Caco-2 (cell line): ENCODE results near the gene TNPO3. TPM values are rescaled to one million over a fixed set of nuclear protein-coding genes. Genes with fewer than 3 reads are reported as not detected.

ENCODE experiments used
- BruUV-seq: library from RNA; stranded (reverse); fragments of 400-500 nt; replicated peaks from 2 replicates; lab custom pipeline; 2021; lab: Mats Ljungman, UMichigan
- CTCF ChIA-PET: fragments of 300-600 bp; sonication (Branson Sonifier 250); formaldehyde crosslinking; loops from one replicate; lab custom pipeline; 2022; ENCODE audit warnings: antibody characterized with exemption; lab: Charles Lee
- POLR2A ChIA-PET: fragments of 300-600 bp; sonication (Branson Sonifier 250); formaldehyde crosslinking; loops from one replicate; lab custom pipeline; 2022; ENCODE audit warnings: antibody characterized with exemption; lab: Charles Lee
- DNase-seq, 2 experiments: peaks; one replicate each; pipeline versions ENCODE4 v3.0.0 to v3.0.0-alpha.2; 2020 to 2022
- H3K27me3 ChIP-seq: replicated peaks from 2 replicates; pipeline ENCODE4 v1.6.0; 2011; ENCODE audit warnings: low read length; ENCODE audit not compliant: control insufficient read depth, insufficient read depth
- H3K36me3 ChIP-seq: 2 replicates; pipeline ENCODE4 v1.5.1; 2011; ENCODE audit warnings: low read length; ENCODE audit not compliant: control insufficient read depth, insufficient read depth
- H3K4me1 ChIP-seq: fragments of 250-450 bp; sonication (Bioruptor Pico); 2 replicates; pipeline ENCODE4 v1.5.1; 2020; ENCODE audit warnings: mild to moderate bottlenecking
- H3K4me3 ChIP-seq: 2 replicates; pipeline ENCODE4 v1.5.1; 2011; ENCODE audit warnings: low read depth, mild to moderate bottlenecking, control low read depth, low read length
- H3K9me3 ChIP-seq: fragments of 250-450 bp; sonication (Bioruptor Pico); 2 replicates; pipeline ENCODE4 v1.5.1; 2020; ENCODE audit warnings: mild to moderate bottlenecking, moderate library complexity
- H3K27ac Mint-ChIP-seq: one replicate; pipeline ENCODE4 v1.8.0; 2022; ENCODE audit warnings: mixed read lengths; ENCODE audit not compliant: unreplicated experiment
- H3K27me3 Mint-ChIP-seq: one replicate; pipeline ENCODE4 v1.8.0; 2022; ENCODE audit warnings: mixed read lengths; ENCODE audit not compliant: insufficient read depth, unreplicated experiment
- H3K36me3 Mint-ChIP-seq: one replicate; pipeline ENCODE4 v1.8.0; 2022; ENCODE audit warnings: mild to moderate bottlenecking, mixed read lengths; ENCODE audit not compliant: insufficient read depth, unreplicated experiment
- H3K4me1 Mint-ChIP-seq: one replicate; pipeline ENCODE4 v1.8.0; 2022; ENCODE audit warnings: low read depth, mixed read lengths; ENCODE audit not compliant: unreplicated experiment
- H3K4me3 Mint-ChIP-seq: one replicate; pipeline ENCODE4 v1.8.0; 2022; ENCODE audit warnings: mild to moderate bottlenecking, moderate library complexity, mixed read lengths; ENCODE audit not compliant: unreplicated experiment
- H3K9me3 Mint-ChIP-seq: one replicate; pipeline ENCODE4 v1.8.0; 2022; ENCODE audit warnings: mixed read lengths; ENCODE audit not compliant: unreplicated experiment
- intact Hi-C: fragments of 100-400 bp; cut with micrococcal nuclease; formaldehyde crosslinking; loops from one replicate; pipeline ENCODE4 v1.10.0; 2022; ENCODE audit not compliant: unreplicated experiment
- total RNA-seq: library from RNA; stranded (reverse); gene quantifications from 2 replicates; pipeline ENCODE4 v1.2.3, GENCODE V29; 2022
- TF ChIP-seq, protein P1 (sequence below), 2 experiments: fragments of 200-600 bp in 1 of 2; IDR thresholded peaks; 1 replicate in 1 of 2; 2 replicates in 1 of 2; pipeline versions ENCODE4 v1.5.1 to v1.8.0; 2011 to 2022; ENCODE audit warnings: antibody characterized with exemption in 1 of 2, control low read depth in 1 of 2, inconsistent platforms in 1 of 2, low read depth in 1 of 2, low read length in 1 of 2, mild to moderate bottlenecking in 1 of 2, moderate library complexity in 1 of 2; ENCODE audit not compliant: insufficient read depth in 1 of 2, severe bottlenecking in 1 of 2, unreplicated experiment in 1 of 2

TNPO3 gene
- total RNA-seq, 1 experiment from 2014 or later: 59.8 TPM

GRCh38 chr7:128963327-128963757 lies 91.6 kb downstream of the TNPO3 start:
- ChIA-PET CTCF (no interaction called here), POLR2A (no interaction called here)
- H3K27me3 Mint-ChIP-seq: no peaks in the 10 kb centered on the region

DNA sequence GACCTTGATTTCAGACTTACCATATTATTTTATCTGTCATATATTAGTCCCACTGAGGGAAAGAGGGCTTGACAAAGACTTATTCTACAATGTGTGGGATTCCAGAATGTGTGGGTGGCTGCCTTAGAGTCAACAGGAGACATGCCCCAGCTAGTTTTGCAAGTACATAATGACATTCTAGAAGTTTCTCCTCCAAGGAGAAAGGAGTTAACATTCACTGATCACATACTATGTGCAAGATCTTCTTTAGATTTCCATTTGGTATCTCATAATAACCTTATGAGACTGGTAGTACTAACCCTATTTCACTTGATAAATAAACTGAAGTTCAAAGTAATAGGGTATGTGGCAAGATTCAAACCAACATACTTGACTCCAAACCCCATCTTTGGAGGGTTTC lies 92.0 kb downstream of the TNPO3 start:
- Mint-ChIP-seq H3K9me3 (no peaks in the 10 kb centered on the region), H3K4me3 (no peak overlapping the region), H3K36me3 (peaks cover 64% of the 10 kb centered on the region), H3K4me1 (peaks cover 7% of the 10 kb centered on the region), H3K27ac (no peak overlapping the region), H3K27me3 (no peaks in the 10 kb centered on the region)
- BruUV-seq: no TSS peak
- ChIA-PET CTCF (no interaction called here), POLR2A (interaction anchor here (0.7 kb wide), 1 partner anchor 341 kb away, joined by 3 read pairs; no protein-coding TSS in a partner anchor)
- TF ChIP-seq, protein P1, sequence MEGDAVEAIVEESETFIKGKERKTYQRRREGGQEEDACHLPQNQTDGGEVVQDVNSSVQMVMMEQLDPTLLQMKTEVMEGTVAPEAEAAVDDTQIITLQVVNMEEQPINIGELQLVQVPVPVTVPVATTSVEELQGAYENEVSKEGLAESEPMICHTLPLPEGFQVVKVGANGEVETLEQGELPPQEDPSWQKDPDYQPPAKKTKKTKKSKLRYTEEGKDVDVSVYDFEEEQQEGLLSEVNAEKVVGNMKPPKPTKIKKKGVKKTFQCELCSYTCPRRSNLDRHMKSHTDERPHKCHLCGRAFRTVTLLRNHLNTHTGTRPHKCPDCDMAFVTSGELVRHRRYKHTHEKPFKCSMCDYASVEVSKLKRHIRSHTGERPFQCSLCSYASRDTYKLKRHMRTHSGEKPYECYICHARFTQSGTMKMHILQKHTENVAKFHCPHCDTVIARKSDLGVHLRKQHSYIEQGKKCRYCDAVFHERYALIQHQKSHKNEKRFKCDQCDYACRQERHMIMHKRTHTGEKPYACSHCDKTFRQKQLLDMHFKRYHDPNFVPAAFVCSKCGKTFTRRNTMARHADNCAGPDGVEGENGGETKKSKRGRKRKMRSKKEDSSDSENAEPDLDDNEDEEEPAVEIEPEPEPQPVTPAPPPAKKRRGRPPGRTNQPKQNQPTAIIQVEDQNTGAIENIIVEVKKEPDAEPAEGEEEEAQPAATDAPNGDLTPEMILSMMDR (IDR thresholded peaks at IDR 0.05; ENCODE audit: insufficient read depth in 1 of 2, low read depth in 1 of 2, low read length in 1 of 2, severe bottlenecking in 1 of 2, unreplicated experiment in 1 of 2): no peak
- Histone ChIP-seq H3K36me3 (no peaks in the 10 kb centered on the region; the same call in none of the 2 replicates), H3K4me1 (no peaks in the 10 kb centered on the region; the same call in 1 of the 2 replicates), H3K9me3 (no peaks in the 10 kb centered on the region), H3K4me3 (no peak overlapping the region), H3K27me3 (no peaks in the 10 kb centered on the region)
- no peak for DNase-seq
- intact Hi-C loops: no loop called here

More at GRCh38 chr7:128963327-128963757, 91.6 kb downstream of the TNPO3 start:
- no TSS peak for BruUV-seq
- Mint-ChIP-seq H3K27ac (no peak overlapping the region), H3K4me1 (peaks cover 7% of the 10 kb centered on the region), H3K9me3 (no peaks in the 10 kb centered on the region), H3K4me3 (no peak overlapping the region), H3K36me3 (peaks cover 60% of the 10 kb centered on the region)
- Histone ChIP-seq H3K4me1 (no peaks in the 10 kb centered on the region; the same call in 1 of the 2 replicates), H3K4me3 (no peak overlapping the region), H3K9me3 (no peaks in the 10 kb centered on the region), H3K27me3 (no peaks in the 10 kb centered on the region), H3K36me3 (no peaks in the 10 kb centered on the region; the same call in none of the 2 replicates)
- no peak for DNase-seq
- TF ChIP-seq, protein P1 (IDR thresholded peaks at IDR 0.05; ENCODE audit: insufficient read depth in 1 of 2, low read depth in 1 of 2, low read length in 1 of 2, severe bottlenecking in 1 of 2, unreplicated experiment in 1 of 2): no peak
- intact Hi-C loops: no loop called here

DNA sequence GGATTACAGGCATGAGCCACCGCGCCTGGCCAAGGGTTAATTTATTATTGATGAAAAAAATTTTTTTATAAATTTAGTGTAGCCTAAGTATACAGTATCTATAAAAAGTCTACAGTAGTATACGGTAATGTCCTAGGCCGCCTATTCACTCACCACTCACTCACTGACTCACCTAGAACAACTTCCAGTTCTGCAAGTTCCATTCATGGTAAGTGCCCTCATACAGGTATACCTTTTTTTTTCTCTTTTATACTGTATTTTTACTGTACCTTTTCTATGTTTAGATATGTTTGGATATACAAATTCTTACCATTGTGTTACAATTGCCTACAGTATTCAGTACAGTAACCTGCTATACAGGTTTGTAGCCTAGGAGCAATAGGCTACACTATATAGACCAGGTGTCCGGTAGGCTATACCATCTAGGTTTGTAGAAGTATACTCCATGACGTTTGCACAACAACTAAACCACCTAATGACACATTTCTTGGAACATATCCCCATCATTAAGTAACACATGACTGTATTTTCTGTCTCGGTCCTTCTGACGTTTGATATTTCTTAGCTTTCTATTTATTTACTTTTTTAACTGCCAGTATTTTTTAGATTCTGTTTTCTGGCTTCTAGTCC lies 93.8 kb downstream of the TNPO3 start:
- Histone ChIP-seq H3K27me3 (no peaks in the 10 kb centered on the region), H3K9me3 (no peaks in the 10 kb centered on the region), H3K4me3 (no peak overlapping the region), H3K36me3 (peaks cover 3% of the 10 kb centered on the region), H3K4me1 (no peaks in the 10 kb centered on the region; the same call in 1 of the 2 replicates)
- Mint-ChIP-seq H3K9me3 (no peaks in the 10 kb centered on the region), H3K36me3 (peaks cover 74% of the 10 kb centered on the region), H3K27me3 (no peaks in the 10 kb centered on the region), H3K27ac (no peak overlapping the region), H3K4me3 (no peak overlapping the region), H3K4me1 (peaks cover 7% of the 10 kb centered on the region)
- BruUV-seq: no TSS peak
- POLR2A ChIA-PET: no interaction called here
- TF ChIP-seq, protein P1 (IDR thresholded peaks at IDR 0.05; ENCODE audit: insufficient read depth in 1 of 2, low read depth in 1 of 2, low read length in 1 of 2, severe bottlenecking in 1 of 2, unreplicated experiment in 1 of 2): no peak
- DNase-seq: no peak
- intact Hi-C loops: no loop called here
- CTCF ChIA-PET: no interaction called here
